Mucosa of descending colon (tissue), 3 donors: ENCODE data around the gene CYP19A1. TPM values are rescaled to one million over a fixed set of nuclear protein-coding genes. Genes with fewer than 3 reads are reported as not detected.
"Not testable (repeated sequence)": the region's sequence is repeated elsewhere in the genome, so short reads cannot be mapped to it uniquely, and the experiment has no call there.

Experiments
- ATAC-seq: fragments of 200-7000 bp; cut with Tn5 transposase; one replicate; pipeline ENCODE4 v1.9.1; 2020; ENCODE audit warnings: mild to moderate bottlenecking, moderate library complexity
- DNase-seq, 3 donors: peaks; one replicate each; pipeline ENCODE4 v3.0.0-alpha.2; 2020
- H3K36me3 ChIP-seq: fragments of 200-600 bp; one replicate; pipeline ENCODE4 v1.8.0; 2021; ENCODE audit warnings: low read depth, mild to moderate bottlenecking
- H3K4me1 ChIP-seq: fragments of 200-600 bp; one replicate; pipeline ENCODE4 v1.8.0; 2021; ENCODE audit warnings: low read depth, mild to moderate bottlenecking
- H3K4me3 ChIP-seq: fragments of 200-600 bp; one replicate; pipeline ENCODE4 v1.8.0; 2021; ENCODE audit warnings: mild to moderate bottlenecking
- H3K9me3 ChIP-seq: fragments of 200-600 bp; one replicate; pipeline ENCODE4 v1.8.0; 2021; ENCODE audit warnings: mild to moderate bottlenecking
- CTCF ChIP-seq: fragments of 200-600 bp; IDR thresholded peaks from one replicate; pipeline ENCODE4 v1.8.0; 2022; ENCODE audit warnings: antibody characterized with exemption, mild to moderate bottlenecking
- intact Hi-C, 2 donors: fragments of 100-400 bp; cut with DNase I in 1 of 2; cut with micrococcal nuclease in 1 of 2; formaldehyde crosslinking; loops; one replicate each; pipeline versions ENCODE4 v1.11.0 to v1.11.1; 2022; cut with DNase I, micrococcal nuclease
- total RNA-seq, 3 donors: library from RNA; stranded (reverse); fragmentation: NEBNext Ultra II Directional in 2 of 3; extraction: Animal tissue kit (Norgen Biotek cat#: 25700) in 2 of 3; gene quantifications; one replicate each; pipeline versions ENCODE4 v1.2.1 to v1.2.4, GENCODE V29; 2021 to 2023
- donor health status: DM: no; HTN: no; CAD: no; lungs with moderate emphysema.
- donor health status: DM: no; HTN: no; CAD: no.
- donor health status: DM: no; HTN: yes; CAD: no.

CYP19A1 gene
- total RNA-seq, 3 donors from 2014 or later, result 0.06 to 0.63 (median 0.23) TPM

- Histone ChIP-seq H3K36me3 (no peaks in the 10 kb centered on the region), H3K4me1 (peaks cover 7% of the 10 kb centered on the region), H3K4me3 (no peak overlapping the region), H3K9me3 (no peaks in the 10 kb centered on the region)
- no peak for DNase-seq
- intact Hi-C loops, result no loop called here
- ATAC-seq, result no peak
- TF ChIP-seq CTCF, result no peak
Observed at GRCh38 chr15:51262463-51262862, 75.9 kb downstream of the CYP19A1 start.

GRCh38 chr15:51261113-51261512, 77.3 kb downstream of the CYP19A1 start:
- ATAC-seq, H3K9me3 ChIP-seq, H3K36me3 ChIP-seq, H3K4me1 ChIP-seq, intact Hi-C loops, H3K4me3 ChIP-seq, DNase-seq: not testable (repeated sequence)

- intact Hi-C loops, result no loop called here
- no peak overlapping the region for H3K4me3 ChIP-seq
Observed at GRCh38 chr15:51260202-51260601, 78.2 kb downstream of the CYP19A1 start.

GRCh38 chr15:51255533-51255932, 82.9 kb downstream of the CYP19A1 start:
- no peaks in the 10 kb centered on the region for H3K4me1 ChIP-seq

More at GRCh38 chr15:51260202-51260601, 78.2 kb downstream of the CYP19A1 start:
- H3K36me3 ChIP-seq, result no peaks in the 10 kb centered on the region
- TF ChIP-seq CTCF, result no peak
- H3K9me3 ChIP-seq, result no peaks in the 10 kb centered on the region
- no peak for ATAC-seq
- no peaks in the 10 kb centered on the region for H3K4me1 ChIP-seq
- no peak for DNase-seq

GRCh38 chr15:51253366-51253765, 85.0 kb downstream of the CYP19A1 start:
- TF ChIP-seq CTCF, result no peak

More at GRCh38 chr15:51255533-51255932, 82.9 kb downstream of the CYP19A1 start:
- DNase-seq (no peak), ATAC-seq (no peak)
- H3K4me3 ChIP-seq, result no peak overlapping the region
- intact Hi-C loops, result no loop called here
- no peak for TF ChIP-seq CTCF
- no peaks in the 10 kb centered on the region for H3K36me3 ChIP-seq
- H3K9me3 ChIP-seq, result no peaks in the 10 kb centered on the region

GRCh38 chr15:51252671-51253070, 85.7 kb downstream of the CYP19A1 start:
- no peaks in the 10 kb centered on the region for H3K4me1 ChIP-seq
- intact Hi-C loops, result no loop called here
- no peak overlapping the region for H3K4me3 ChIP-seq
- DNase-seq, result no peak
- TF ChIP-seq CTCF, result no peak
- no peaks in the 10 kb centered on the region for H3K9me3 ChIP-seq
- H3K36me3 ChIP-seq, result no peaks in the 10 kb centered on the region
- ATAC-seq, result no peak

More at GRCh38 chr15:51253366-51253765, 85.0 kb downstream of the CYP19A1 start:
- ATAC-seq (no peak), DNase-seq (no peak)
- H3K4me1 ChIP-seq, result no peaks in the 10 kb centered on the region
- H3K9me3 ChIP-seq, result no peaks in the 10 kb centered on the region
- no peak overlapping the region for H3K4me3 ChIP-seq
- intact Hi-C loops, result no loop called here
- no peaks in the 10 kb centered on the region for H3K36me3 ChIP-seq
